ENCODE results near the gene SCP2.

- TF ChIP-seq CTCF (IDR thresholded peaks at IDR 0.05) (no peak), POLR2A (IDR thresholded peaks at IDR 0.05) (no peak)
Observed at GRCh38 chr1:53087332-53088285, 160.5 kb downstream of the SCP2 start.
